Activated CD4-positive, alpha-beta T cell treated with anti-CD3 and anti-CD28 coated beads, Interleukin-10, Interleukin-2, amounts not matched to agents 100 ng/mL and 50 ng/mL, durations not matched to agents 16 hours and 8 hours (primary cell): Measurements from ENCODE around the gene NIN.

ENCODE experiments used
- DNase-seq: peaks from one replicate; pipeline ENCODE4 v3.0.0-alpha.2; 2020

Gene NIN

GRCh38 chr14:50830932-50831725, at the start of gene NIN:
NIN (minus strand) TSS chr14:50831162; CDS start chr14:50822056, 9,106 bp downstream.
- peak; percentile 78 for DNase-seq

- DNase-seq, result peak; percentile 86
These were observed 44.6 kb upstream of the NIN start for GRCh38 chr14:50875359-50876070.

- DNase-seq, result no peak
These were observed 43.8 kb upstream of the NIN start for GRCh38 chr14:50874757-50875156.

- DNase-seq, result no peak
These were observed 41.2 kb upstream of the NIN start, which contains the start of gene ABHD12B for GRCh38 chr14:50871914-50872732. ABHD12B (plus strand) TSS chr14:50872053; CDS start chr14:50872175, 122 bp downstream.

GRCh38 chr14:50871228-50871627, 40.3 kb upstream of the NIN start:
- DNase-seq, result no peak

- DNase-seq, result no peak
These were observed 34.6 kb upstream of the NIN start for GRCh38 chr14:50865391-50866076.

GRCh38 chr14:50864946-50865345, 34.0 kb upstream of the NIN start:
- DNase-seq, result no peak

- no peak for DNase-seq
These were observed 33.3 kb upstream of the NIN start for GRCh38 chr14:50864237-50864636.

GRCh38 chr14:50862036-50862570, 31.1 kb upstream of the NIN start:
- no peak for DNase-seq

GRCh38 chr14:50860478-50861086, 29.6 kb upstream of the NIN start:
- DNase-seq, result peak; percentile 88

GRCh38 chr14:50859296-50859624, 28.3 kb upstream of the NIN start:
- no peak for DNase-seq

- DNase-seq, result no peak
These were observed 25.7 kb upstream of the NIN start for GRCh38 chr14:50856660-50857059.

GRCh38 chr14:50855558-50855957, 24.6 kb upstream of the NIN start:
- DNase-seq, result no peak

- DNase-seq, result no peak
These were observed 23.6 kb upstream of the NIN start for GRCh38 chr14:50854521-50854920.

- DNase-seq, result no peak
These were observed 22.9 kb upstream of the NIN start for GRCh38 chr14:50853891-50854290.

- DNase-seq, result no peak
These were observed 15.4 kb upstream of the NIN start for GRCh38 chr14:50846226-50846880.

- DNase-seq, result no peak
These were observed 14.2 kb upstream of the NIN start for GRCh38 chr14:50845166-50845565.

- no peak for DNase-seq
These were observed 13.4 kb upstream of the NIN start for GRCh38 chr14:50844391-50844790.

- DNase-seq, result no peak
These were observed 8.7 kb upstream of the NIN start for GRCh38 chr14:50839691-50840090.

GRCh38 chr14:50839048-50839447, 8.1 kb upstream of the NIN start:
- DNase-seq, result no peak

GRCh38 chr14:50837850-50838470, 7.0 kb upstream of the NIN start:
- DNase-seq, result no peak
